ENCODE data around the gene PACSIN2. TPM values are rescaled to one million over a fixed set of nuclear protein-coding genes. Genes with fewer than 3 reads are reported as not detected.
"Not testable (repeated sequence)": the region's sequence is repeated elsewhere in the genome, so short reads cannot be mapped to it uniquely, and the experiment has no call there.

The PACSIN2 gene
- total and polyA plus RNA-seq, 2 experiments from 2014 or later: 23.5 to 57.3 TPM

GRCh38 chr22:42918500-42918899 is 96.4 kb downstream of the PACSIN2 start:
- Histone ChIP-seq H4K20me1 (replicated peaks; ENCODE audit: insufficient read depth) (peaks cover 39% of the 10 kb centered on the region), H3K9me2 (ENCODE audit: insufficient read depth) (no peaks in the 10 kb centered on the region), H3K27me3 (ENCODE audit: insufficient read depth) (no peaks in the 10 kb centered on the region), H3K36me3 (ENCODE audit: insufficient read depth) (no peaks in the 10 kb centered on the region), H3K4me3 (no peak overlapping the region), H2AFZ (no peak overlapping the region), H3F3A (replicated peaks; ENCODE audit: low read depth) (no peaks in the 10 kb centered on the region), H3K4me1 (ENCODE audit: insufficient read depth) (peaks cover 25% of the 10 kb centered on the region; the same call in 1 of the 2 replicates), H3K27ac (ENCODE audit: low read depth) (0 out of 2 replicates have a peak overlapping the region, but pooled peaks have one; percentile 26), H3K79me2 (replicated peaks; ENCODE audit: insufficient read depth) (peaks cover 95% of the 10 kb centered on the region), H3K4me2 (no peak overlapping the region)
- Mint-ChIP-seq H3K36me3 (ENCODE audit: low read depth) (0 out of 3 replicates have a peak, but pooled peaks cover 2% of the 10 kb centered on the region), H3K9me3 (no peaks in the 10 kb centered on the region), H3K4me3 (no peak overlapping the region), H3K27me3 (ENCODE audit: insufficient read depth, low read depth, poor library complexity) (peaks cover 4% of the 10 kb centered on the region), H3K27ac (no peak overlapping the region), H3K4me1 (peaks cover 46% of the 10 kb centered on the region)
- DNase-seq (ENCODE audit: low spot score) (no peak), ATAC-seq (no peak)
- TF ChIP-seq EZH2 (IDR thresholded peaks at IDR 0.05; ENCODE audit: low read depth, unreplicated experiment): no peak

- Histone ChIP-seq H4K20me1 (replicated peaks; ENCODE audit: insufficient read depth) (peaks cover 43% of the 10 kb centered on the region), H3K79me2 (replicated peaks; ENCODE audit: insufficient read depth) (peaks cover 95% of the 10 kb centered on the region)
- not testable (repeated sequence) for ATAC-seq
Measured at GRCh38 chr22:42917358-42917757, 97.6 kb downstream of the PACSIN2 start.

GRCh38 chr22:42915980-42916765 is 98.8 kb downstream of the PACSIN2 start:
- Histone ChIP-seq H3K4me1 (ENCODE audit: insufficient read depth) (peaks cover 19% of the 10 kb centered on the region; the same call in 1 of the 2 replicates), H3K79me2 (replicated peaks; ENCODE audit: insufficient read depth) (peaks cover 94% of the 10 kb centered on the region), H3K4me2 (peak overlapping the region; percentile 62; the same call in 1 of the 2 replicates), H3F3A (replicated peaks; ENCODE audit: low read depth) (no peaks in the 10 kb centered on the region), H4K20me1 (replicated peaks; ENCODE audit: insufficient read depth) (peaks cover 34% of the 10 kb centered on the region), H3K4me3 (peak overlapping the region; percentile 31; the same call in 1 of the 2 replicates), H2AFZ (no peak overlapping the region), H3K27me3 (ENCODE audit: insufficient read depth) (no peaks in the 10 kb centered on the region), H3K36me3 (ENCODE audit: insufficient read depth) (no peaks in the 10 kb centered on the region), H3K9me2 (ENCODE audit: insufficient read depth) (no peaks in the 10 kb centered on the region), H3K27ac (ENCODE audit: low read depth) (peak overlapping the region; percentile 90; the same call in 1 of the 2 replicates)
- Mint-ChIP-seq H3K9me3 (no peaks in the 10 kb centered on the region), H3K4me3 (peak overlapping the region; percentile 24), H3K36me3 (ENCODE audit: low read depth) (peaks cover 6% of the 10 kb centered on the region; the same call in 1 of the 3 replicates), H3K27me3 (ENCODE audit: insufficient read depth, low read depth, poor library complexity) (peaks cover 4% of the 10 kb centered on the region), H3K27ac (peak overlapping the region; percentile 63), H3K4me1 (peaks cover 30% of the 10 kb centered on the region)
- DNase-seq (ENCODE audit: low spot score) (peak; percentile 85), ATAC-seq (peak; percentile 89)
- no peak for TF ChIP-seq ZNF462 (CRISPR knock-in tag; IDR thresholded peaks at IDR 0.05)
- no peak for TF ChIP-seq JUNB (IDR thresholded peaks at IDR 0.05; ENCODE audit: unreplicated experiment)
- TF ChIP-seq, protein P1, sequence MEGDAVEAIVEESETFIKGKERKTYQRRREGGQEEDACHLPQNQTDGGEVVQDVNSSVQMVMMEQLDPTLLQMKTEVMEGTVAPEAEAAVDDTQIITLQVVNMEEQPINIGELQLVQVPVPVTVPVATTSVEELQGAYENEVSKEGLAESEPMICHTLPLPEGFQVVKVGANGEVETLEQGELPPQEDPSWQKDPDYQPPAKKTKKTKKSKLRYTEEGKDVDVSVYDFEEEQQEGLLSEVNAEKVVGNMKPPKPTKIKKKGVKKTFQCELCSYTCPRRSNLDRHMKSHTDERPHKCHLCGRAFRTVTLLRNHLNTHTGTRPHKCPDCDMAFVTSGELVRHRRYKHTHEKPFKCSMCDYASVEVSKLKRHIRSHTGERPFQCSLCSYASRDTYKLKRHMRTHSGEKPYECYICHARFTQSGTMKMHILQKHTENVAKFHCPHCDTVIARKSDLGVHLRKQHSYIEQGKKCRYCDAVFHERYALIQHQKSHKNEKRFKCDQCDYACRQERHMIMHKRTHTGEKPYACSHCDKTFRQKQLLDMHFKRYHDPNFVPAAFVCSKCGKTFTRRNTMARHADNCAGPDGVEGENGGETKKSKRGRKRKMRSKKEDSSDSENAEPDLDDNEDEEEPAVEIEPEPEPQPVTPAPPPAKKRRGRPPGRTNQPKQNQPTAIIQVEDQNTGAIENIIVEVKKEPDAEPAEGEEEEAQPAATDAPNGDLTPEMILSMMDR (conservative IDR thresholded peaks at IDR 0.05; ENCODE audit: low read depth in 2 of 2): no peak
- TF ChIP-seq CREB1 (CRISPR knock-in tag; IDR thresholded peaks at IDR 0.05; ENCODE audit: low read depth): no peak

More at GRCh38 chr22:42917358-42917757, 97.6 kb downstream of the PACSIN2 start:
- not testable (repeated sequence) for H3K27ac Mint-ChIP-seq; H3K9me2 ChIP-seq (ENCODE audit: insufficient read depth); DNase-seq (ENCODE audit: low spot score); H3K27me3 ChIP-seq (ENCODE audit: insufficient read depth); H2AFZ ChIP-seq; H3K27ac ChIP-seq (ENCODE audit: low read depth); H3K36me3 ChIP-seq (ENCODE audit: insufficient read depth); H3K4me3 ChIP-seq; H3F3A ChIP-seq (replicated peaks; ENCODE audit: low read depth); H3K4me2 ChIP-seq; H3K4me3 Mint-ChIP-seq; H3K36me3 Mint-ChIP-seq (ENCODE audit: low read depth); H3K27me3 Mint-ChIP-seq (ENCODE audit: insufficient read depth, low read depth, poor library complexity); H3K9me3 Mint-ChIP-seq
- H3K4me1 Mint-ChIP-seq: peaks cover 36% of the 10 kb centered on the region
- peaks cover 19% of the 10 kb centered on the region; the same call in 1 of the 2 replicates for H3K4me1 ChIP-seq (ENCODE audit: insufficient read depth)

Data from GM23338 (cell line).